T-helper 17 cell (primary cell): ENCODE results near the gene URI1. TPM values are rescaled to one million over a fixed set of nuclear protein-coding genes. Genes with fewer than 3 reads are reported as not detected.
A peak's percentile ranks its signal among the peaks of the same experiment; 100 is the strongest.
"Not testable (repeated sequence)": the region's sequence is repeated elsewhere in the genome, so short reads cannot be mapped to it uniquely, and the experiment has no call there.

ENCODE experiments used
- ATAC-seq: fragments of 150-1000 bp; cut with Tn5 transposase; 2 replicates; pipeline ENCODE4 v1.10.0; 2021; ENCODE audit warnings: mild to moderate bottlenecking, moderate library complexity
- DNase-seq, 3 donors: peaks; one replicate each; pipeline versions ENCODE4 v3.0.0 to v3.0.0-alpha.2; 2020 to 2021
- H3K9me3 ChIP-seq: one replicate; pipeline ENCODE4 v1.7.0; 2013; ENCODE audit warnings: low read length, mild to moderate bottlenecking; ENCODE audit not compliant: control insufficient read depth, poor library complexity, severe bottlenecking
- H3K27ac Mint-ChIP-seq: one replicate; pipeline ENCODE4 v1.8.0; 2022; ENCODE audit warnings: mild to moderate bottlenecking, moderate library complexity, mixed read lengths
- H3K27me3 Mint-ChIP-seq: one replicate; pipeline ENCODE4 v1.8.0; 2022; ENCODE audit warnings: mixed read lengths
- H3K36me3 Mint-ChIP-seq: one replicate; pipeline ENCODE4 v1.8.0; 2022; ENCODE audit warnings: low read depth, mixed read lengths
- H3K4me1 Mint-ChIP-seq: one replicate; pipeline ENCODE4 v1.8.0; 2022; ENCODE audit warnings: mild to moderate bottlenecking, mixed read lengths
- H3K4me3 Mint-ChIP-seq: one replicate; pipeline ENCODE4 v1.8.0; 2022; ENCODE audit warnings: mild to moderate bottlenecking, moderate library complexity, mixed read lengths
- total RNA-seq, 4 donors: library from RNA in 2 of 4; stranded (reverse) in 2 of 4; gene quantifications; one replicate each; pipeline ENCODE4 v1.2.3 and lab custom pipeline; 2022 to 2026

URI1 gene
- total RNA-seq, 2 donors from 2014 or later, result 67.6 to 70.9 TPM

- ATAC-seq, result no peak
- H3K27me3 Mint-ChIP-seq, result no peaks in the 10 kb centered on the region
- peak overlapping the region; percentile 93 for H3K4me3 Mint-ChIP-seq
- H3K36me3 Mint-ChIP-seq, result peaks cover 2% of the 10 kb centered on the region
- H3K27ac Mint-ChIP-seq, result peak overlapping the region; percentile 71
- peaks cover 51% of the 10 kb centered on the region for H3K4me1 Mint-ChIP-seq
- H3K9me3 ChIP-seq, result no peaks in the 10 kb centered on the region
- no peak for DNase-seq
These were observed 3.4 kb downstream of the URI1 start for GRCh38 chr19:29945433-29945832.

DNA sequence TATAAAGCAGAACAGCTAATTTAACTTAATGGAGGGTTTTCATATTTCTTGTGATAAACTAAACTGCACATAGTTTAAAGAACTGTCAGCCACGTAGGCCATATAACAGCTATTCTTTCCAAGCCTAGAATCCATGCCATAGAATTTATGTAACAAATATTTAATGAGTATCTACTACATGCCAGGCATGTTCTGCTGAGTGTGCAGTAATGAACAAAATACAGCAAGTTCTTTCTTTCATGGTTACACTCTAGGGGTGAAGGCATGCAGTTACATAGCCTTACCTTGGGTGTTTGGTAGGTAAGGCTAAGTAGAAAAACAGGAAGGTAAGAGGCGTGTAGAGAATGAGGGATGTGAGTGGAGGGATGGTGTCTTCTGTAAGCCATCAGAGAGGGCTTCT lies 4.6 kb downstream of the URI1 start:
- H3K4me1 Mint-ChIP-seq, result peaks cover 55% of the 10 kb centered on the region
- peaks cover 2% of the 10 kb centered on the region for H3K36me3 Mint-ChIP-seq
- H3K4me3 Mint-ChIP-seq, result peak overlapping the region; percentile 69

DNA sequence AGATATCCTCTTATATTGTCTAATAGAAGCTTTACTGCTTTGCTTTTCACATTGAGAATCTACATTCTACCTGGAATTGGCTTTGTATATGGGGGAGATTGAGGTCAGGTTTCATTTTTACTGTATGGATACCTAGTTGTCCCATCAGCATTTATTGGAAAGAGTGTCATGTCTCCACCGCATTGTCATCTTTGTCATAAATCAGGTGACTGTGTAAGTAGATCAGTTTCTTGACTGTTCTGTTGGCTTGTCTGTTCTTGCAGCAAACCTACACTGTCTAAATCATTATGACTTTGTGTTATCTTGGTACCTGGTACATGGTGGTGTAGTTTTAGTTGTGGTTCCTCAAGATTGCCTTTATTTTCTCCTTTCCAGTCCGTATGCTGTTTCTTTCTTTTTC lies 5.8 kb downstream of the URI1 start:
- DNase-seq, result no peak

More for the DNA sequence above, 4.6 kb downstream of the URI1 start:
- peak overlapping the region; percentile 78 for H3K27ac Mint-ChIP-seq
- no peak for DNase-seq
- ATAC-seq, result no peak
- H3K27me3 Mint-ChIP-seq, result no peaks in the 10 kb centered on the region
- no peaks in the 10 kb centered on the region for H3K9me3 ChIP-seq

GRCh38 chr19:29948759-29949470 lies 6.9 kb downstream of the URI1 start:
- H3K27ac Mint-ChIP-seq, H3K4me3 Mint-ChIP-seq: not testable (repeated sequence)

More for the DNA sequence above, 5.8 kb downstream of the URI1 start:
- peaks cover 55% of the 10 kb centered on the region for H3K4me1 Mint-ChIP-seq
- peak overlapping the region; percentile 46 for H3K4me3 Mint-ChIP-seq
- H3K36me3 Mint-ChIP-seq, result peaks cover 2% of the 10 kb centered on the region
- no peaks in the 10 kb centered on the region for H3K27me3 Mint-ChIP-seq
- H3K9me3 ChIP-seq, result no peaks in the 10 kb centered on the region
- peak overlapping the region; percentile 78 for H3K27ac Mint-ChIP-seq
- ATAC-seq, result no peak

DNA sequence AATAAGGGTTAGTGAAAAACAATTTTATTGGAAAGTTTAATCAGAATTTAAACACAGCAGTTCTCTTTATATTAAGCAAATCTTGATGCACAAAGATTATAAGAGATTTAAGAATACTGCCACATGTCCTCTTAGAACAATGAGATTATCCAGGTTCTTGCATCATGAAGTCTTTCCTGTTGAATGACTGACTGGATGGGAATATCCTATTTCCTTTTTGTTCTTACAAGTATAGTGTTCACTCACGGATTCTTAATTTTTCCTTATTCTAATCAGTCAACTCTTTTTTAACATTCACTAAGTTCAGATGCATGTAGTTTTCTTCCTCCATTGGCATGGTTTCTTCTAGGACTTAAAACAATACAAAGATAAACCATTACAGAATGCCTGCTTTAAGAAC lies 10.1 kb downstream of the URI1 start:
- ATAC-seq (no peak), DNase-seq (no peak)
- no peaks in the 10 kb centered on the region for H3K9me3 ChIP-seq
- Mint-ChIP-seq H3K27ac (peak overlapping the region; percentile 77), H3K4me3 (no peak overlapping the region), H3K36me3 (peaks cover 2% of the 10 kb centered on the region), H3K4me1 (peaks cover 40% of the 10 kb centered on the region), H3K27me3 (no peaks in the 10 kb centered on the region)

More at GRCh38 chr19:29948759-29949470, 6.9 kb downstream of the URI1 start:
- not testable (repeated sequence) for H3K9me3 ChIP-seq, DNase-seq, H3K36me3 Mint-ChIP-seq, H3K27me3 Mint-ChIP-seq, ATAC-seq
- peaks cover 54% of the 10 kb centered on the region for H3K4me1 Mint-ChIP-seq

- peak overlapping the region; percentile 77 for H3K27ac Mint-ChIP-seq
- H3K9me3 ChIP-seq, result no peaks in the 10 kb centered on the region
- ATAC-seq (no peak), DNase-seq (no peak)
- peaks cover 38% of the 10 kb centered on the region for H3K4me1 Mint-ChIP-seq
- no peaks in the 10 kb centered on the region for H3K27me3 Mint-ChIP-seq
- no peak overlapping the region for H3K4me3 Mint-ChIP-seq
- H3K36me3 Mint-ChIP-seq, result peaks cover 2% of the 10 kb centered on the region
These were observed 10.6 kb downstream of the URI1 start for GRCh38 chr19:29952646-29953045.

DNA sequence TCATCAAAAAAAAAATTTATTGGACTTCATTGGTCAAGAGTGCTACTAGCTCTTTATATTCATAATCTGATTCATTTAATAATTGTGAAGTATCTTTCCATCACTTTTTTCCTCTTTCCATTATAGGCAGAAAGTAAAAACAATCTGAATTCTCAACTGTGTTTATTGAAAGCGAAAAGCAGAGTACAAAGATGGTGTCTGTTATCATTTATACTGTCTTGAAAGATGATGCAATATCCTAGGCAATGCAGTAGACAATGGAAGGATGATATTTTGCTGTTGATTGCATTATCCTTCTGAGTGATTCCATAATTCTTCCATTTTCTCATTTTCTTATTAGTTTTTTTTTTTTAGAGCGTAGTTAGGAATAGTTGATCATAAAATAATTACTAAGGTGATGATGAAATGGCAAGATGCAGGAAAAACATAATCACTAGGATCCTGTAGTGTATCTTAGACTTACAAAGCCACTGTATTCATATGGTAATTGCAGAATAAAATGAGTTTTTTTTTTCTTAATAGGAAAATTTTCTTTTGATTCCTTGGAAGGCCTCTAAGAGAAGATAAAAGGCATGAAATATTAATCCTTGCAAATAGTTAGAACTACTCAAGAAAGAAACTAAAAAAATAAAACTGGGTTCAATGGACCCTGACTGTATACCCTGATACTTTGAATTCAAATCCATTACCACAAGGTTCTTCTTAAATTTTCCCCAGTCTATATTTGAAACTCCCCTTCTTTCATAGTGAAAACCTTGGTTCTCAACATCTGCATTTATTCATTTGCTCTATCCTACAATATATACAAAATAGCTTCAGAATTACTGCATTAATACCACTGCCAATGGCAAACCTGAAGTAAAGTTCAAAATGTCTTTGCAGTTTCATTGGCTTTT lies 11.6 kb downstream of the URI1 start:
- H3K27ac Mint-ChIP-seq, result no peak overlapping the region
- H3K36me3 Mint-ChIP-seq, result peaks cover 2% of the 10 kb centered on the region
- no peaks in the 10 kb centered on the region for H3K27me3 Mint-ChIP-seq
- no peak for ATAC-seq
- peaks cover 31% of the 10 kb centered on the region for H3K4me1 Mint-ChIP-seq
- no peak for DNase-seq
- no peak overlapping the region for H3K4me3 Mint-ChIP-seq
- H3K9me3 ChIP-seq, result no peaks in the 10 kb centered on the region

DNA sequence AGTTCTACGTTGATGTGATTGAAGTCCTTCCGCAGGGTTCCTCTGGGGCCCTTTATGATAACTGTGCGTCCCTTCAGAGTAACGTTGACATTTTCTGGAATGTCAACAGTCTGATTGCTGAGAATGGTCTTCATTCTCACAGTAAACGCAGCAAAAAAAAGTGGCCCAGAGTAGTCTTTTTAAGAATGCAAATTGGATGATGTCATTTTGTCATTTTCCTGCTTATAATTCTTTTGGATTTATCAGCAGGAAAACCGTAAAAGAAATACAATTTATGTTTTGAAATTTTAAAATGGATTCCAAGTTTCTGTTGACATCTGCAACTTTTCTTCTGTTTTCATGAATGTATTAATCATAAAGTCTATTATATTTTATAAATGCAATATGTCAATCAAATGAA lies 14.8 kb downstream of the URI1 start:
- ATAC-seq (no peak), DNase-seq (no peak)
- Mint-ChIP-seq H3K27ac (no peak overlapping the region), H3K27me3 (no peaks in the 10 kb centered on the region), H3K36me3 (peaks cover 2% of the 10 kb centered on the region), H3K4me1 (peaks cover 25% of the 10 kb centered on the region), H3K4me3 (no peak overlapping the region)
- no peaks in the 10 kb centered on the region for H3K9me3 ChIP-seq

DNA sequence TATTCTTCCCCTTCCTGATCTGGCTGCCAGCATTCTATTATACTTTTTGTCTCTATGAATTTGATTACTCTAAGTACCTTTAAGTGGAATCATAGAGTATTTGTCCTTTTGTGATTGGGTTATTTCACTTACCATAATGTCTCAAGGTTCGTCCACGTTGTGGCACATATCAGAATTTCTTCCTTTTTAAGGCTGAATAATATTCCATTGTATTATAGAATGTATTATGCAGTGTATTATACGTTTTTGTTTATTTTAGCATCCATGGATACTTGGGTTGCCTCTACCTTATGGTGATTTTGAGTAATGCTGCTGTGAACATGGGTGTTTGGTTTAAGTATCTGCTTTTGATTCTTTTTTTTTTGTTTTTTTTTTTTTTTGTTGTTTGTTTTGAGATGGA lies 19.3 kb downstream of the URI1 start:
- Mint-ChIP-seq H3K4me1 (peaks cover 47% of the 10 kb centered on the region), H3K27me3 (no peaks in the 10 kb centered on the region), H3K27ac (no peak overlapping the region), H3K36me3 (no peaks in the 10 kb centered on the region), H3K4me3 (no peak overlapping the region)
- no peaks in the 10 kb centered on the region for H3K9me3 ChIP-seq
- ATAC-seq, result no peak
- DNase-seq, result no peak

DNA sequence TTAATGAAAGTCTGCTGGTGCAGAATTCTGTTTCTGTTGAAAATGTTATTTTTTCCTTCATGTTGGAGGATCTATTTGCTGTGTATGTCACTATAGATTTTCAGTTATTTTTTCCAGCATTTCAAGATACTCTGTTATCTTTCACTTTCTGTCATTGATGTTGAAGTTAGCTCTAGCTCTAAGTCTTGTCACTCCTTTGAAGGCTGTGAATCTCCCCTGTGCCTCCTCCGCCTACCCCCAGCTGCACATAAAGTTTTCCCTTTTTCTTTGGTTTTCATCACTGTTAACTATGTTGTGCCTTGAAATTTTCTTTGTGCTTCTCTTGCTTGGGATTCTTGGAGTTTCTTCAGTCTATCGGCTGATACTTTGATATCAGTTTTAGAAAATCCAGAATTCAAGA lies 20.8 kb downstream of the URI1 start:
- Mint-ChIP-seq H3K4me1 (peaks cover 53% of the 10 kb centered on the region), H3K4me3 (no peak overlapping the region), H3K27me3 (no peaks in the 10 kb centered on the region), H3K27ac (peak overlapping the region; percentile 79), H3K36me3 (no peaks in the 10 kb centered on the region)
- ATAC-seq (no peak), DNase-seq (no peak)
- no peaks in the 10 kb centered on the region for H3K9me3 ChIP-seq

GRCh38 chr19:29963576-29963975 lies 21.5 kb downstream of the URI1 start:
- H3K36me3 Mint-ChIP-seq, result no peaks in the 10 kb centered on the region
- no peak overlapping the region for H3K4me3 Mint-ChIP-seq
- H3K27ac Mint-ChIP-seq, result peak overlapping the region; percentile 79
- ATAC-seq, result no peak
- no peak for DNase-seq
- H3K9me3 ChIP-seq, result no peaks in the 10 kb centered on the region
- no peaks in the 10 kb centered on the region for H3K27me3 Mint-ChIP-seq
- peaks cover 53% of the 10 kb centered on the region for H3K4me1 Mint-ChIP-seq

DNA sequence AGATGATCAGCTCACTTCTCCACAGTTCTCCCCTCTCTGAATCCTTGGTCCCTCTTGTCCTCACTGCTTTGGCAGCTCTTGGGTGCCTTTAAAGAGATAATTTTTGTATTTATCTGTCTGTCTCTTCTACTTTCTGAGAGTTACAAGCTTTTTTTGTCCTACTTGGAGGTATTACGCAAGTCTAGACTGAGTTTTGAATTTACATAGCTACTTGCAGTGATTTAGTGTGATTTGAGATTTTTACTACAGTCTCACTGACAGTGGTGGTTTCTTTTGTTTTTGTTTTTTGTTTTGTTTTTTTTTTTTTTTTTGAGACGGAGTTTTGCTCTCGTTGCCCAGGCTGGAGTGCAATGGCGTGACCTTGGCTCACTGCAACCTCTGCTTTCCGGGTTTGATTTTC lies 22.1 kb downstream of the URI1 start:
- H3K4me1 Mint-ChIP-seq, result peaks cover 57% of the 10 kb centered on the region
- ATAC-seq (no peak), DNase-seq (no peak)
- H3K4me3 Mint-ChIP-seq, result no peak overlapping the region
- no peaks in the 10 kb centered on the region for H3K27me3 Mint-ChIP-seq
- no peaks in the 10 kb centered on the region for H3K9me3 ChIP-seq
- peak overlapping the region; percentile 74 for H3K27ac Mint-ChIP-seq
- no peaks in the 10 kb centered on the region for H3K36me3 Mint-ChIP-seq

DNA sequence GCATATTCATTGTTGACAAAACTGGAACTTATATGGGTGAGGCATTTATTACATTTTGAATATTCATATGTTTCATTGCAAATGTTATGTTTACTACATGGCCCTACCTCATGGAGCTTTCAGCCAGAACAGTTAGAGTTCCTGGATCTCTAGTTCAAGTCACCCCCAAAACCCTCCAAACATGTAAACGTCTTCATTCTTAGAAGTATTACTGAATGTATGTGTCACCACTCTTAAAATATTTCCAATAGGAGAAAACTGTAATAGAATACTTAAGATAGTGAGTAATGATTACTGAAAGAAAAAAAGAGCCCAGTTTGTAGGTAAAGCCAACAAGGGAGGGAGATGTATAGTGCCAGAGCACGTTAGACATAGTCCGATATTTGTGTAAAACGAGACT lies 23.5 kb downstream of the URI1 start:
- H3K4me1 Mint-ChIP-seq, result peaks cover 61% of the 10 kb centered on the region
- H3K4me3 Mint-ChIP-seq, result no peak overlapping the region
- no peak for DNase-seq

More for the DNA sequence above, 23.5 kb downstream of the URI1 start:
- no peaks in the 10 kb centered on the region for H3K9me3 ChIP-seq
- no peak overlapping the region for H3K27ac Mint-ChIP-seq
- no peak for ATAC-seq
- H3K27me3 Mint-ChIP-seq, result no peaks in the 10 kb centered on the region
- no peaks in the 10 kb centered on the region for H3K36me3 Mint-ChIP-seq
